Activated CD8-positive, alpha-beta T cell treated with anti-CD3 and anti-CD28 coated beads for 36 hours (primary cell): ENCODE results near the gene PTPN2. TPM values are rescaled to one million over a fixed set of nuclear protein-coding genes. Genes with fewer than 3 reads are reported as not detected.

ENCODE experiments used
- ATAC-seq: fragments of 200-7000 bp; cut with Tn5 transposase; one replicate; pipeline ENCODE4 v1.10.0; 2021; ENCODE audit warnings: mild to moderate bottlenecking, moderate library complexity
- CTCF ChIA-PET: fragments of 350-600 bp; sonication (Branson Sonifier 250); formaldehyde crosslinking; loops from one replicate; lab custom pipeline; 2021; ENCODE audit warnings: antibody characterized with exemption; lab: Charles Lee
- POLR2A ChIA-PET: fragments of 350-600 bp; sonication (Branson Sonifier 250); formaldehyde crosslinking; loops from one replicate; lab custom pipeline; 2021; ENCODE audit warnings: antibody characterized with exemption; lab: Charles Lee
- DNase-seq: peaks from one replicate; pipeline ENCODE4 v3.0.0-alpha.2; 2020
- H3K27ac Mint-ChIP-seq: one replicate; pipeline ENCODE4 v1.8.0; 2021; ENCODE audit warnings: mild to moderate bottlenecking, mixed read lengths
- H3K27me3 Mint-ChIP-seq: one replicate; pipeline ENCODE4 v1.8.0; 2021; ENCODE audit warnings: mixed read lengths
- H3K36me3 Mint-ChIP-seq: one replicate; pipeline ENCODE4 v1.8.0; 2021; ENCODE audit warnings: low read depth, mixed read lengths
- H3K4me1 Mint-ChIP-seq: one replicate; pipeline ENCODE4 v1.8.0; 2021; ENCODE audit warnings: low read depth, mixed read lengths
- H3K4me3 Mint-ChIP-seq: one replicate; pipeline ENCODE4 v1.8.0; 2021; ENCODE audit warnings: mild to moderate bottlenecking, moderate library complexity, mixed read lengths
- H3K9me3 Mint-ChIP-seq: one replicate; pipeline ENCODE4 v1.8.0; 2021; ENCODE audit warnings: mixed read lengths
- CTCF ChIP-seq: fragments of 200-600 bp; IDR thresholded peaks from one replicate; pipeline ENCODE4 v1.8.0; 2022; ENCODE audit warnings: antibody characterized with exemption, mild to moderate bottlenecking
- intact Hi-C: fragments of 100-400 bp; cut with micrococcal nuclease; formaldehyde crosslinking; loops from one replicate; pipeline ENCODE4 v1.10.0; 2022
- total RNA-seq, 2 experiments: library from RNA; stranded (reverse); gene quantifications; one replicate each; pipeline ENCODE4 v1.2.3, GENCODE V29; 2021

Gene PTPN2
- total RNA-seq, 2 experiments from 2014 or later: 50.8 to 55.8 TPM

GRCh38 chr18:12895626-12896025 lies 11.6 kb upstream of the PTPN2 start:
- peaks cover 15% of the 10 kb centered on the region for H3K4me1 Mint-ChIP-seq
- H3K9me3 Mint-ChIP-seq: no peaks in the 10 kb centered on the region
- TF ChIP-seq CTCF: no peak
- intact Hi-C loops: no loop called here
- DNase-seq (no peak), ATAC-seq (no peak)
- no peaks in the 10 kb centered on the region for H3K36me3 Mint-ChIP-seq
- no peak overlapping the region for H3K4me3 Mint-ChIP-seq
- ChIA-PET CTCF (interaction anchor here (0.7 to 6.0 kb wide), 6 partner anchors 10 to 170 kb away, joined by 3 to 71 read pairs (median 4); no protein-coding TSS in a partner anchor), POLR2A (interaction anchor here (0.6 kb wide), 1 partner anchor 266 kb away, joined by 3 read pairs; no protein-coding TSS in a partner anchor)
- H3K27me3 Mint-ChIP-seq: peaks cover 16% of the 10 kb centered on the region
- no peak overlapping the region for H3K27ac Mint-ChIP-seq

GRCh38 chr18:12895014-12895413 lies 11.0 kb upstream of the PTPN2 start:
- intact Hi-C loops: no loop called here
- DNase-seq (peak; percentile 49), ATAC-seq (peak; percentile 67)
- Mint-ChIP-seq H3K36me3 (no peaks in the 10 kb centered on the region), H3K27me3 (peaks cover 16% of the 10 kb centered on the region), H3K4me1 (peaks cover 15% of the 10 kb centered on the region), H3K9me3 (no peaks in the 10 kb centered on the region), H3K4me3 (no peak overlapping the region), H3K27ac (no peak overlapping the region)
- TF ChIP-seq CTCF: no peak
- ChIA-PET CTCF (interaction anchor here (0.7 to 6.0 kb wide), 11 partner anchors 9 to 170 kb away, joined by 3 to 71 read pairs (median 4); no protein-coding TSS in a partner anchor), POLR2A (interaction anchor here (0.6 kb wide), 1 partner anchor 266 kb away, joined by 3 read pairs; no protein-coding TSS in a partner anchor)

- no peak for TF ChIP-seq CTCF
- ChIA-PET CTCF (interaction anchor here (0.8 to 6.0 kb wide), 13 partner anchors 12 to 166 kb away, joined by 3 to 71 read pairs (median 4); no protein-coding TSS in a partner anchor), POLR2A (no interaction called here)
- DNase-seq: no peak
- intact Hi-C loops: loop anchor here (5.0 kb wide), 1 partner anchor 164 kb away; no protein-coding TSS in a partner anchor
- H3K4me3 Mint-ChIP-seq: no peak overlapping the region
- no peak overlapping the region for H3K27ac Mint-ChIP-seq
- no peaks in the 10 kb centered on the region for H3K36me3 Mint-ChIP-seq
- peaks cover 15% of the 10 kb centered on the region for H3K4me1 Mint-ChIP-seq
- no peak for ATAC-seq
- no peaks in the 10 kb centered on the region for H3K9me3 Mint-ChIP-seq
- H3K27me3 Mint-ChIP-seq: peaks cover 12% of the 10 kb centered on the region
Measured at GRCh38 chr18:12891561-12891960, 7.5 kb upstream of the PTPN2 start.

- intact Hi-C loops: loop anchor here (5.0 kb wide), 1 partner anchor 164 kb away; no protein-coding TSS in a partner anchor
- DNase-seq (no peak), ATAC-seq (no peak)
- ChIA-PET POLR2A (no interaction called here), CTCF (interaction anchor here (0.8 to 6.0 kb wide), 13 partner anchors 13 to 166 kb away, joined by 3 to 71 read pairs (median 4); no protein-coding TSS in a partner anchor)
- Mint-ChIP-seq H3K4me1 (peaks cover 17% of the 10 kb centered on the region), H3K27me3 (peaks cover 10% of the 10 kb centered on the region), H3K9me3 (no peaks in the 10 kb centered on the region), H3K36me3 (no peaks in the 10 kb centered on the region), H3K27ac (no peak overlapping the region), H3K4me3 (no peak overlapping the region)
- TF ChIP-seq CTCF: no peak
Measured at GRCh38 chr18:12890964-12891363, 6.9 kb upstream of the PTPN2 start.

GRCh38 chr18:12886498-12887126 lies 2.6 kb upstream of the PTPN2 start:
- Mint-ChIP-seq H3K36me3 (peaks cover 4% of the 10 kb centered on the region), H3K4me3 (no peak overlapping the region), H3K27me3 (no peaks in the 10 kb centered on the region), H3K4me1 (peaks cover 26% of the 10 kb centered on the region), H3K9me3 (no peaks in the 10 kb centered on the region), H3K27ac (no peak overlapping the region)
- peak; percentile 36 for DNase-seq
- ChIA-PET CTCF (interaction anchor here (0.7 to 3.3 kb wide), 16 partner anchors 9 to 271 kb away, joined by 3 to 17 read pairs (median 3); no protein-coding TSS in a partner anchor), POLR2A (no interaction called here)
- intact Hi-C loops: no loop called here
- no peak for ATAC-seq
- peak; percentile 45 for TF ChIP-seq CTCF
